UCSD-AML1 (cell line): ENCODE data around the gene CLDN10.

Experiments
- DNase-seq: peaks from one replicate; lab custom pipeline; 2025; ENCODE audit not compliant: unreplicated experiment; lab: John Stamatoyannopoulos, UW

Gene CLDN10

DNA sequence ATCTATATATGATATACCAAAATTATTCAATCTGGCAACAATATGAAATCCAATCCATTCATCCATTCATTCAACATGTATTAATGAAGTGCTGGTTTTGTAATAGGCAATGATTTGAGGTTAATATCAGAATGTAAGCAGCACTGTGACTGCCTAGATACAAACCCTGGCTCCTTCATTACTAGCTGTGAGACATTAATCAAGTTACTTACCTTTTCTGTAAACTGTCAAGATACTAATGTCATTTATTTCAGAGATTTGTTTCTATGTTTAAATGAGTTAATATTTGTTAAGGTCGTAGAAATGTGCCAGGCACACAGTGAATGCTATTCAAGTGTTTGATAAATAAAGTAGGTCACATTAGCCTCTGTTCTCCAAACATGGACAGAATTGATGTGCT is 40.9 kb downstream of the CLDN10 start:
- no peak for DNase-seq

DNA sequence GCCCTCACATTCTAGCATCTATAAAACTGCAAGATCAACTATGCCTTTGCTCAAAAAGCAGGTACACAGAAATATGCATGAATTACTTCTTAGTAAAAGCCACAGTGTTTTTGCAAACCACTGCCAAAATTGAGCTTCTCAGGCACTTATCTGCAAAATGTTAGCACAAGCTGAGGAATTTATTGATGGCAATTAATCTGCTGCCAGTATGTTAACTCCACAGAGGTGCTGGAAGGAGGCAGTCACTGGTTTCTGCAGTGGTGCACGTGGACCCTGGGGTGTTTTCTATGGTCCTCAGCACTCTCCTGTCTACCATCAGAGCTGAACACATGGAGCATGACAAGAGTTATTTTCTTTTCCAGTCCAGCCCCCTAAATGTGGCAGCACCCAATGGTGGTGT is 44.2 kb downstream of the CLDN10 start:
- DNase-seq, result no peak

DNA sequence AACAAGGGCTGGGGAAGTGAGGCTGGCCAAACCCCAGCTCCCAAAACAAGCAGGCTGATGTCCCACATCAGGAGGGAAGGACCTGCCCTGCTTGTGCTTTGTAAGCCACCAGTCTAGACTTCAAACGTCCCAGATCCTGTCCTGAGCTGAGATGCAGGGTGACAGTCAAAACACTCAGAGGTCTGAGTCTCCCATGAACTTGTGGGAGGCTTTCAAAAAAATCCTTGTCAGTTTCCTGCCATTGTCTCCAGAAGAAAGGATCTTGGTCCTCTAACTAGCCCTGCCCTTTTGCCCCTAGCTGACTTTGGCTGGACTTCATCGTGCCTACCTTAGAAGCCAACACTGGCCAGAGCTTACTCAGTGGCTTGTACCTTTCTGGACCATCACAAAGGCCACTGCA is 48.7 kb downstream of the CLDN10 start:
- DNase-seq, result no peak

DNA sequence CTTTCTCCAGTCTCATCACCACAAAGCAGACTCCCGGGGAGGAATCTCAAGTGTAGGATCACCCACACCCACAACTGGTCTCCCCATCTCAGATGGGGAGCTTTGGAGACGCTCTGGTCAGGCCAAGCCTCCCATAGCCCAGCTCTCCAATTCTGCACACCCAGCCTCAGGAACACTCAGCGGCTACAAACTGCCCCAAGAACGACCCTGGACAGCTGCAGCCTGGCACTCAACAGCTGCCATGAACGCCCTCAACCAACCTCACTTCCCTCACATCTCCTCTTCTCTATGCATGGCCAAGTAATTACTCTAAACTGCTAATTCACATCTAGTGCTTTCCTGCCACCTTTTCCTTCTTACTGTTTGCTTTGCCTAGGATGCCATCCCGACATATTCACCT is 49.4 kb downstream of the CLDN10 start:
- DNase-seq, result no peak

DNA sequence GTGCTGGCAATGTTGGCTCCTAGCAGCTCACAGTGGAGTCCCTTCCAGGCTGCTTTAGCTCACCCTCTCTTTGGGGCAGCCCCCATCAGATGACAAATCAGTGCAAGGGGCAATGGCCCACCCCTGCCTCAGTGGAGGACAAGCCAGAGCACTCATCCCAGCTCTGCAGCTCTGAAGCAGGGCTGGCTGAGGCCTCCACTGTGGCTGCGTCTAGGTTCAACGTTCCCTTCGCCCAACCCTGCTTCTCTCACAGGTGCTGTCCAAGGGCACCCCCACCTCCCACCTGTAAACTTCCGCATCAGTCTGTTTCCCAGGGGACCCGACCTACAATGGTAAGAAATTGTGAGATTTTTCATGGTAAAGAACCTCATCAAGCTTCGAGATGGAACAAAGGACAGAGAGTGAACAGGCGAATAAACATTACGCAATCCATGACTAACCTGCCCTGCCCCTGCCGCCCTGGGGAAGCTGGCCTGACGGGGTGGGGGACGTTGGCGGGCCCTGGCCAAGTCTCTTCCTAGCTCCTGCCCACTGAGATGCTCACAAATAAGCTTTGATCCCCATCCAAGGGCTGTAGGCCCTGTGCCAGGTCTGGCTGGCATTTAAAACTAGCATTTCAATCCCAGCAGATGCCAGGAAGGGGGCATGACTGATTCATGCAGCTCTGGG is 51.5 kb downstream of the CLDN10 start:
- DNase-seq, result no peak

- DNase-seq, result no peak
Measured at GRCh38 chr13:95604556-95604915, 52.0 kb downstream of the CLDN10 start.

DNA sequence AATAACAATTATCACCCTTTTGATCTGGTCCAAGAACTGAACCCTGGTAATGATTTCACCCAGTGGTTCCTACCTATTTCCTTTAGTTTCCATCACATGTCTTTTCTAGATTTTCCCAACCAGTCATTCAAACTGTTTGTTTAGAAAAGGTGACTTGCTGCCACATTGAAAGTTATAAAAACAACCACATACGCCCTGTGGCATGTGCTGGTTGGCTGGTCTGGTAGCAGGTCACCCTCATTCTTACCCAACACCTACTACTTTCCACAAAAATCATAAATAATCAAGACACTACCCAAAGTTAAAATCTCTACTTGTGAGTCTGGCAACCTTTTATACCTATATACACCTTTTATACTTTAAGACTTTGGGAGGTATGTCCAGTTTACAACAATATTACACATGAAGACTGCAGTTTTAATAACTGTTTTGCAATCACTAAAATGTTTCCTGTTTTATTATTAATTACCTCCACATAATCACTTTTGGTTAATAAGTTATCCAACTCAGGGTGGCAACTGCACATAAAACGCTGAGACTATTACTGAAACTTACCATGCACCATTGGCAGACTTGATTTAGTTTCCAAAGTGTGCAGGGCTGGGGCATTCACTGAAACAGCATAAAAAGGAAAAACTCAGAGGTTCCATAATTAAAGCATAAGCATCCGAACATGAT is 53.1 kb downstream of the CLDN10 start:
- DNase-seq, result no peak

GRCh38 chr13:95607366-95607765 is 54.8 kb downstream of the CLDN10 start:
- no peak for DNase-seq

DNA sequence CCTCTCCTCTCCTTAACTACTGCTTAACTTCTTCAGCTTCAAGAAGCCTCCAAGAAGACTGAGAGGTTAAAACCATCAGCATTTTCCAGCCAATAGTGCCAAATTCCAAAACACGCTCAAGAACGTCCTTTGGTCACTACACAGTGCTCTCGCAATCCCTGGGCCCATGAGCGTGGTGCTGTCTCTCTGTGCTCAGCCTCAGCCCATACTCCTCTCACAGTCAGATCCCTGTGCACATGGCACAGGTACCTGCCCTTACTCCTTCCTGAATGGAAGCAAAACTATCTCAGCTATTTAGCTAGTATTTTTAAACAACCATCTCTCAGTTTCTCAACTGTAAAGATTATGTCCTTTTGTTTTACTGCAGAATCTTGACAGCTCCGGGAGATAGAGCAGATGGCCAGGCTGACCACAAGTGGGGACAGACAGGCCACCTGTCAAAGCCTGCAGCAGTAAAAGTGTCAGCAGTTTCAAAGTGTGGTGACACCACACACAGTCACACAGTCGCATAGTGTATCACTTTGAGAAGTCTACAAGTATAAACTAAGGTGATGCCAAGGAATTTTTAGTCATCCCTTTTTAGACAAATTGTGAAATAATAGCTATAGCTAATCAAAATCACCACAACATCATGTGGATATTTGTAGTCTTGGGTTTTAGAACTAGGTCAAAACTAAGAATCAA is 56.3 kb downstream of the CLDN10 start:
- no peak for DNase-seq

- DNase-seq, result no peak
Measured at GRCh38 chr13:95614641-95615245, 62.2 kb downstream of the CLDN10 start.

GRCh38 chr13:95615539-95615938 is 63.0 kb downstream of the CLDN10 start:
- DNase-seq, result no peak

- DNase-seq, result no peak
Measured at GRCh38 chr13:95620030-95620824, 67.7 kb downstream of the CLDN10 start.

DNA sequence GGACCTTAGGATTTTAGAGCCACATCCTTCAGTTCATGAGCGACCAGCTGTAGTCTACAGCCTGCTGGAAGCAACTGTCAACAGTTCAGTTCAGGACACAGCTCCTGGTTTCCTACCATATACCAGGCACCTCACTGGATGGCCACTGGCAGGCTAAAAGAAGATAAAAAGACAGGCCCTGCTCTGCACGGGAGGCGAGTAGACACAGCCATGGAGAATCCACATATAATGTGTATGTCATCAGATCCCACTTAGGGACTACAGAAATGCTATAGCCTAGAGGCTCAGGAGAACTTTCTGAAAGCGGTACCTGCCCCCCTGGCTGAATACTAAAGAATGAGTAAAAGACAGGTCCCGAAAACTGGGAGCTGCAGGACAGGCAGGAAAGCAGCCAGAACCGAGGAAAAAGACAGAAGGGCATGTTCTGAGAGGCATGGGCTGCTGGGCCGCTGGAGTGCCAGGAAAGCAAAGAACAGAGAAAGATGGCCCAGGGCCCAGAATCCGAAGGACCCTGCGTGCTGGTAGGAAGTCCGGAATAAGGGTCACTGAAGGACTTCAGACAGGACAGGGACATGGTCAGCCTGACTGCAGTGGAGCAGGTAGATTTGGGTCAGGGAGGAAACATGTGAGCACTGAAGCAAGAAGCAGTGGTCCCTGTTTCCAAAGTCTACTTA is 68.4 kb downstream of the CLDN10 start:
- no peak for DNase-seq

- DNase-seq, result no peak
Measured at GRCh38 chr13:95623141-95623540, 70.6 kb downstream of the CLDN10 start.

- no peak for DNase-seq
Measured at GRCh38 chr13:95624020-95624419, 71.5 kb downstream of the CLDN10 start.

- no peak for DNase-seq
Measured at GRCh38 chr13:95626768-95627167, 74.2 kb downstream of the CLDN10 start.

GRCh38 chr13:95627590-95627989 is 75.1 kb downstream of the CLDN10 start:
- no peak for DNase-seq

GRCh38 chr13:95628488-95628887 is 76.0 kb downstream of the CLDN10 start:
- DNase-seq, result no peak

- DNase-seq, result no peak
Measured at GRCh38 chr13:95629071-95629470, 76.6 kb downstream of the CLDN10 start.
